OCI-M1 (cell line): ENCODE measurements around the gene CNNM1.

Experiments
- DNase-seq: peaks from one replicate; lab custom pipeline; 2025; lab: John Stamatoyannopoulos, UW

CNNM1 gene

DNA sequence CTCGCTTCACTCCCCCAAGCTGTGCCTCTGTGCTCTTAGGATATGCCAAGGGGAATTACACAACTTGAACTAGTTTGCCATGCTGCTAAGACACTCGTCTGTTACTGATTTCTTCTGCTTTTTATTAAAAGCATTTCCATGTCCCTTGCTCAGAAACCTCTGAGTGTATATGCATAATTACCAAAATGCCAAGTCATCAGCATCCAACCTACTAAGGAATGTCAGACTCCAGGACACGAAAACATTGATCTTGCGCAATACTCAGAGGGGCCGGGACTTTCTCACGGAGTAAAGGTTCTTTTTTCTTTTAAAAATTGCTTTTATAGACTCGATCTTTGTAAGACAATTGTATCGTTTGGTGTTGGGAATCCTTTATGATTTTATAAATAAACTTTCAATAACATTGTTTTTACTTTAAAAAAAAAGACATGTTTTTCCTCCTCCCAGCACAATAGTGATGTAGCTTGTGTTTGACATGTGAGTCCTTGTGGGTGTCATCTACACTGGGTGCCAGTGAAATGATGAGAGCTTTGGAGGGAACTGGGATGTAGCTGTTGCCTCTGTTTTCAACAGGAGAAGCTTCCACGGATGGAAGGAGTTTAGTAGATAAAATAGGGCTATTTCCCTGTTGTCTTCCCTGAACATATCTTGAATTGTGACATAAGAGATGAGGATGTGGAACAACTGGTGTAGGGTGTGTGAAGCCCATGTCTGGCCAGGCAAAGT lies 43.6 kb downstream of the CNNM1 start:
- DNase-seq: peak; percentile 37

DNA sequence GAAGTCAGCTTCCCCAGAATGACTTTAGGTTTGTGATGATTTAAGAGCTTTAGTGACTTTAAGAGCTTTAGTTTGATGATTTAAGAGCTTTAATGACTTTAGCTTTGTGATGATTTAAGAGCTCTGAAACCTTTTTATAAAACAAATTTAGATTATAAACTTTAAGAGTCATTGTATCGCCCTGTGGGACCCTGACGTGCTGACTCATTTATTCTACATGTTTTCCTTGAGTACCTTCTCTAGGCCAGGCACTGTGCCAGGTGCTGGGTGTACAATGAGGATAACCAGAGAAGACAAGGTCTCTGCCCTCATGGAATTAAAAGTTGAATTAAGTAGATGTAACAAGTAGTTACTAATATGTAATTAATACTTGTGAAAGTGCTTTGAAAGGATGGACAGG lies 45.4 kb downstream of the CNNM1 start:
- DNase-seq: no peak

DNA sequence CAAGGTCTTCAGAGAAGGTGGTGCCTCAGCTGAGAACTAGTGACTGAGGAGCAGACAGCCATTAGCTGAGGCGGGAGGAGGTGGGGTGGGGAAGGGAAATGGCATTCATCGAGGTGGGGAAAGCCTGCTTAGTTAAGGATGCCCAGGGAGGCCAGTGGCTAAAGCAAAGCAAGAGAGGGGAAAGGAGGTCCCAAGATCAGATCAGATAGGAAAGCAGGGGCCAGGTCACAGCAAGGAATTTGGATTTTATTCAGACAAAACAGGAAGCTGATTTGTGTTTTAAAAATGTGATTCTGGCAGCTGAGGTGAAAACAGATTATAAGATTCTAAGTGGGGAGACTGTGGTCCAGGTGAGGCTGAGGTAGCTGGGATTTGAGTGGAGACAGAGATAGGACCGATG lies 45.8 kb downstream of the CNNM1 start:
- DNase-seq: no peak

DNA sequence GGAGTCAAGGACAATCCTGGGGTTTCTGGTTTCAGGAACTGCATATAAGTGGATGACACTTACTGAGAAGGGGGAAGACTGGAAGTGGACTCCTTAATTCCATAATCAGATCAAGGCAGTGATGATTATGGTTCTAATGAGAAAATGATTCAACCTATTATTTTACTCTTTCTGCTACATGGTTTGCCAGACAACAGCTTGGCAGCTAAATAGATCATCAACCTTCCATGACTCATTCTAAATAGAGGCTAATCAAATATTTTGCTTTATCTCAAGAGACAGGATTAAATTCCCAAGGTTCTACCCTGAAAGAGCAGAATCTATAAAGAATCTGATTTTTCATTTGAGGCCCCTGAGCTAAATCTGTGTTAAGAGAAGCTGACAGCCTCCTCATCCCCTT lies 46.3 kb downstream of the CNNM1 start:
- no peak for DNase-seq

DNA sequence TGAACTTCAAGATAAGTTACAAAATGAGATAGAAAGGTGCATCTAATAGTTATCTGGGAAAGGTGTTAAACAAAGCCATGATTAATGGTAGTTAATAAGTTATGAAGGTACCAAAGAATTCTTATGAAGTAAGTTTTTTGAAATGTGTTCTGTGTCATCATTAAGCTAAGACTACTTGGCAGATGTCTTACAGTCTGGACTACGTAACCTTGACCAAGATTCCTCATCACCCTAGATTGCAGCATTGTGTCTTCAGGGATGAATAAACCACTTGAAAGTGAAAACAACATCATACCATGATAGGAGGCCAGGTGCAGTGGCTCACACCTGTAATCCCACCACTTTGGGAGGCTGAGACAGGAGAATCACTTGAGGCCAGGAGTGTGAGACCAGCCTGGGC lies 53.0 kb downstream of the CNNM1 start:
- DNase-seq: no peak

DNA sequence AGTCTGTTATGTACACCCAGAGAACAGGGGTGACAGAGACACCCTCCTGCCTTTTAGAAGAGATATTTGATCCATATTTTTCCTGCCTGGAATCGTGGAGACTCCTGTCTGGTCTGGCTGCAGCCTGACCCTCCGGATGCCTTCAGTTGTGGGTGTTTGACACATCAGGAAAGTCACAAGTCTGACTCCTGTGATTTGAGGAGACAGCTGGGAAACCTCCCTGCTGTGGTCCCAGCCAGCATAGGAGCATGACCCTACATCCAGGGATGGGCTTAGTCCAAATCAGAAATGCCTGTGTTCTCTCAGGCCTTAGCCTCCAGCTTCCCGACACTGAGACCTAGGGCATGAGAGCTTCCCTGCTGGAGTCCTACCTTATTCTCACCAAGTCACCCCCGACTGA lies 57.9 kb downstream of the CNNM1 start:
- no peak for DNase-seq

DNA sequence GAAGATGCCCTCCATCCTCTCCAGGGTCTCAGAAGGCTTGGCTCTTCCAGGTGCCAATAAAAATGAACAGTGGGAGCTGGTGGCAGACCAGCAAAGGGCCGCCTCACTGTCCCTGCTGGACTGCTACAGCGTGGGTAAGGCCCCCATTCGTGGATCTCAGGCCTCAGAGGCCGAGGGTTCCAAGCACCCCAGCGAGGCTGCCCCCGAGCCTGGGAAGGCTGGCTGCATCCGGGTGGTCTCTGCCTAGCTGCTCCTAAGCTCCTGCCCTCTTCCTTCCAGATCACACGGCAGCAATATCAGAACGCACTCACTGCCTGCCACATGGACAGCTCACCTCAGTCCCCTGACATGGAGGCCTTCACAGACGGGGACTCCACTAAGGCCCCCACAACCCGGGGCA lies 58.4 kb downstream of the CNNM1 start:
- DNase-seq: no peak

DNA sequence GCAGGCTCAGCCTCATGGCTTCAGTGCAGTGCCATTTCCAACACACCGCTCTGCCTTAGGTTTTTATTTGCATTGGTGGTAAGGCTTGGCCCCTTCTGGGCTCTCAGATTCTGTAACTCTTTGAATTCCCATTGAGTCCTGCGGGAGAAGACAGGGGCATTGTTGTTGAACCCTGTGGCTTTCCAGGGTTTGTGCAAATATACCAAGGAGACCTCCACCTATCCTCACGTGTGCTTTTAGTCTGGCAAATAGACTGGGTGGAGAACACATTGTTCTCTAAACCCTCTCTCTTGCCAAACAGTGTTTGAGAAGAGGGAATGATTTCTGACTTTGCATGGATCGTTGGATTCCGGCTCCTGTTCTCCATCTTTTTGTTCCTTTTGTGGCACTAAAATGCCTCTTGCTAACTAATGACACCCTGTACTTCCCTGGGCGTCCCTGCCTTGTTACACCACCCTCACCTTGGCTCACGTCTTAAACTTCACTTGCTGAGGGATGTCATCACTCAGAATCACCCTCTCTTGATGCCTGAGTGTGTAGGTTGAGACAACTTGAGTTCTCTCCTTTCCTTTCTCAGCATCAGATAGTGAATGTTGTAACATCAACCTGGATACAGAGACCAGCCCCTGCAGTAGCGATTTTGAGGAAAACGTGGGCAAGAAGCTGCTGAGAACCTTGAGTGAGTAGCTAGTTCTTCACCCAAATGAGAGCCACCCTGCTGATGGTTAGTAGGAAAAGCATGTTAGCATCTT lies 60.7 kb downstream of the CNNM1 start:
- DNase-seq: no peak

DNA sequence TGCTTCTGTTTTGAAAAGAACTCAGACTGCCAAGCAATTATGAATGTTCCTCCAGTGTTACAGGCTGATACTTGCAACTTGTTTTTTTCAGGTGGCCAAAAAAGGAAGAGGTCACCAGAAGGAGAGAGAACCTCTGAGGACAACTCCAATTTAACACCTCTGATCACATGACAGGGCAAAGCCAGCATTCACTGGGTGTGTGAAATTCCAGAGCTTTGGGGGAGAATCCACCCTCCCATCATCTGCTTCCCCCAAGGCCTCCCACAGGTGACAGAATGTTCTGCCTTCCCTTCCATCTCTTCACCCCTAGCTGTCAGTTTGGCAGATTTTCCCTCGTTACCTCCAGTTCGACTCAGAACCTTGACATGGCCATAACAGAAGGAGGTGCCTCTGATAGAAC lies 62.2 kb downstream of the CNNM1 start:
- no peak for DNase-seq

DNA sequence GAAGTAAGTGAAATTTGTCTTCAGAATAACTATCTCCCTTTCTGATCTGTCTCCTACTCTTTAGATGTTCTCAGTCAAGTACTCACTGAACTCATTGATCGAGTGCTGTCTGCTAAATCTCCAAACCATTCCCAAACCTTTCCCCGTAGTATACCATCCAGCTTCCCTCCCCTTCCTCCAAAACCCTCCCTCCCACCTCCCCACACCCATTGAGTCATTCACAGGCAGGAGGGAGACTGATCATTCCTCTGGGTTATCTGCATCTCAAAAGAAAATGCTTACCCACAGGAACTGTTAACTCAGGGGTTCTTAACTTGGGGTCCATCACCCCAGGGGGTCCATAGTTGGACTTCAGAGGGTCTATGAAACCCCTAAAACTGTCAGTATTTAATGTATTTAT lies 63.9 kb downstream of the CNNM1 start:
- no peak for DNase-seq

DNA sequence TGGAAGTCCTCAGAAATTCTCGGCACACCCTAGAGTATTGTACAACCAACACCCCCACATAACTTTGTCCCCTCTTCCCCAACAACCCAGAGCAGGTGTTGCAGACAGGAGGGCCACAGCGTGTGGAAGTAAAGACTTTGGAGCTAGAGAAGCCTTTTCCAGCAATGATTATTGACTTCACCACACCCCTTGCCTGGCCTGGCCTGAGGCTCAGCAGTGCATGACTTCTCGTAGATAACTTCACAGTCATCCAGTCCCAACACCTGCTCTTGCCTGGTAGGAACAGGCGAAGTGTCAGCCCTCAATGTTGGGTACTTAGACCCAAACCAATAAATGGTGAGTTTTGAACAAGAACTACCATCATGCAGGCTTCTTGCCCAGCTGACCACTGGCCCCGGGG lies 64.5 kb downstream of the CNNM1 start:
- no peak for DNase-seq

DNA sequence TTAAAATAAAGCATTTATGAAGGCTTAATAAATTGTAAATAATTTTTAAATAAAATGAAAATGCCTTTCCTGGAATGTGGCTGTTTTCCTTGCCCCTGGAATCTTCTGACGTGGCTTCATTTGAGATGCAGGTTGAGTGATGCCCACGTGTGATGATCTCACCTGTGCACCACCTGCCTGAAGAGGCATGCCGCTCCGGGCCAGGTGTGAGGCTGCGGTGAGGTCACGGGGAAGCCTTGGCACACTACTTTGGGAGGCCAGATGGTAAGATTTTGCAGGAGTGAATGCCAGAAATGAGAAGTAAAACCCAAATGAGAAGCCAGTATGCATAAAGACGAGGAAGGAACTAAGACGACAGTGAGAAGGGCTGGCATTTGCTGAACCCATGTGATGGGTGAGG lies 65.1 kb downstream of the CNNM1 start:
- no peak for DNase-seq

DNA sequence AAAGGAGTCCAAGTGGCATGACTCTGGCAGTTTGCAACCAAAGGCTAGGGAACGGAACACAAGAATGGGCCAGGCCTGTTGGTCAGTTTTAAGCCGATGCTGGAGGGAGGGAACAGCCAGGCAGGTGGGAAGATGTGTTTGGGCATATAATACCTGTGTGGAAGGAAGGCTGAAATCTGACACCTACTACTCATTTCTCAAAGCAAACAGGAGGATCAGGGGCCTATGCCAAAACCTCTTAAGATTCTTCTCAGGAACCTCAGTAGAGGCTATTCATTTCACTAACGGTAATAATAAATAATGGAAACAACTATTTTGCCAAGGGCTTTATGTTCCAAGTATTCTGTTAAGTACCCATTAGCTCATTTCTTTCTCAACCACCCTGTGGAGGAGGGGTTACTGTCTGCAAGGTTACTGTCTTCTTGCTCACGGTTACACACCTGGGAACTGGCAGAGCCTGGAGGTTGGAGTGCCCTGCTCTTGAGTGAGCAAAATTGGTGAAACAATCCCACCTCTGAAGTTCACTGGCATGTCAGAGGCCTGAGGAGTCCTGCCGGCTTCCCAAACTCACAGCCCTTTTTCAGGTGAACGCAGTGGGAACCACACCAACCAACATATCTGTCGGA lies 65.7 kb downstream of the CNNM1 start:
- no peak for DNase-seq

DNA sequence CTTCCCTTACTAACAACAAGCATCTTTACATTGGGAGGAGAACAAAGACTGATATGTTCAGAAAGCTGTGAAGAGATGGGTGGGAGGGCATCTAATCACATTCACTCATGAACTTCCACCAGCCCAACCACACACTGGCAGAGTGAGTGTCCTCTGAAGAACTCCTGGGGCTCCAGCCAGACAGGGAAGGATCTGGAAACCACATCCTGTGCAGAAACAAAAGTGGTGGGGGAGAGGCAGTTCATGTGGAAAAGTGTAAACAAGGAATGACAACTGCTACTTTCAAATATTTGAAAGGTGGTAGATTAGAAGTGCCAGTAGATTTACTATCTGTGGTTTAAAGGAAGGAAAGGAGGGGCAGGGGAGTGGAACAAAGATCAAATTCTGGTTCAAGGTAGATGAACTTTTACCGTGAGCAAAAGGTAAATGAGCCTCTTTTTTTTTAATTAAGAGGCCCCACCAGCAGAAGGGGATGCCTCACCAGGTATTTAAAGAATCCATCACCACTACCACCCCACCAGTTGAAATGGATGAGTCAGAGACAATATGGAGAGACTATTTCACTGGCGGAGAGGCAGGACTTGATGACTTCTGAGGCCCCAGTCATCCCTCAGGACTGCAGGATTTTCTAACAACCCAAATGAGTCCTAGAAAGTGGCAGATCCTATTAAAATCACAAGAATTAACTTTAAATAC lies 66.7 kb downstream of the CNNM1 start:
- DNase-seq: peak; percentile 30

DNA sequence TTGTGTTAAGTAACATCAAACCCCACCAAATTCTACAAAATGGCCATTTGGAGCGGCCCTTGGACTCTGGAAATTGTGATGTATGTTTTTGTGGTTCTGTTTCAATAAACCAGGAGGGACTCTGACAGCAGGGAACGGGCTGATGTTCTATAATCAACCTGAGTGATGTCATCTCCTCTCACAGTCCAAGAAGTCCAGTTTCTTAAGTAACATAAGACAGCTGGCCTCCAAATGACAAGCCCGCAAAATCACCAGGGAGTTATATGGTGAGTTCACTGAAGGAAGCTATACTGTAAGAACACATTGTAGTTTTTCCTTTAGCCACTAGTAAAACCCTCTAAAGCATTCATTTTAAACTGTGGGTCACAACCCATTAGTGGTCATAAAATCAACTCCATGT lies 67.3 kb downstream of the CNNM1 start:
- no peak for DNase-seq

DNA sequence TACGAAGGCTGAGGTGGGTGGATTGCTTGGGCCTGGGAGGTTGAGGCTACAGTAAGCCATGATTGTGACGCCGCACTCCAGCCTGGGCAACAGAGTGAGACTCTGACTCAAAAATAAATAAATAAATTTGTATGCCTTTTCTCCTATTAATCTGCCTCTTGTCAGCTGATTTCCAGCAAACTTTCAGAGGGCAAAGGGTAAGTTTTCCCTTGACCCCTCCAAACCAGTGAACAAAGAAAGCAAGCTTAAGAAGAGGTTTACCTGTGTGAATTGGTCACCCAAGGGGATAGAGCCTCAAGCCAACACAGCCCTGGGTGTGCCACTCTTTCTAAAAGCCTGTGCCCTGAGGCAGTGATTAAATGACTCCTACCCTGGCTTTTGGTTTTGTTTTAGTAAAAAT lies 70.5 kb downstream of the CNNM1 start:
- no peak for DNase-seq

DNA sequence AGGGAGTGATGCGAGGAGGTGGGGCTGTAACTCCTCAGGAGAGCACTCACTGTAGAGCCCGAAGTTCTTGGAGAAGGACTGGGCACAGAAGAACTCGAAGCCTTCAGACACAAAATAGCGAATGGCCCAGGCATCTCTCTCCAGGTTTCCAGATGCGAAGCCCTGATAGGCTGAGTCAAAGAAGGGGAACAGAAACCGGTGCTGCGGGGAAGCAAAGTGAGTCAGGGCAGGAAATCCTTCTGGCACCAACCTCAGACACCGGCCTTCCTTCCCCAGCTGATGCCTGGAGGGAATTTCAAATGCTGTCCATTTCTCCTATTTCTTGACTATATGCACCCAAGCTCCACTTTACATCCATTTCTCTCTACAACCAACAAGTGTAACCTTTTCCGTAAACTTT lies 74.5 kb downstream of the CNNM1 start:
- DNase-seq: no peak

DNA sequence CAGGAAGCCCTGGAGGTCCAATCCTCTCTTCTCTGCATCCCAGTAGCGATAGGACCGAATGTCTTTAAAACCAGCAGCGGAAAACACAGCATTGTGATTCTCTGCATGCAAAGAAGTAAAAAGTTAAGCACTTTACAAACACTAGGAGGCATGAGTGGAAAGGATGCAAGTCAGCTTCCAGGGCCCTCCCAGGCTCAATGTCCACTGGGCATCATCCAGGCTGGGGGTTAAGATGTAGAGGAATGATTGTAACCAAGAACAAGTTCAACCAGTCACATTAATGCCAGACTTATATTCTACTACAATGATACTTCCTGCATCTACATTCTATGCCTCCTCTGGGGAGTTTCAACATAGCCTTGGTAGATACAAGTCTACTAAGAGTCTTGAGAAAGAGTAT lies 77.0 kb downstream of the CNNM1 start:
- no peak for DNase-seq

DNA sequence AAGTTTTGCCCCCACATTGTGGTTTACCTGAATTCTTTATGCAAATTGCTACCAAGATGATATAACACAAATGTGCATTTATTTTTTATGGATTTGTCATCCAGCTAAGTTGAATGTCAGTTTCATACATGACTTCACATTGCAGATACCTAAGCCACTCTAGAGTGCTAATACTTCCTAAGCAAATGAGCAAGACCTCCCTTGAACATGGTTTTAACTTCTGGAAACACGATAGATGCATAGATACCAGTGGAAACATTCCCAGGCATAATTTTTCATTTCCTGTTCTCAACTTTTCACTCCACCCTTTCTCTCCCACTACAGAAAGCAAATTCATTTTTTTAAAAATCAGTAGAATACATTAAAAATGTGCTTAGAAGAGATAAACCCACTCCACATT lies 81.0 kb downstream of the CNNM1 start:
- DNase-seq: no peak

DNA sequence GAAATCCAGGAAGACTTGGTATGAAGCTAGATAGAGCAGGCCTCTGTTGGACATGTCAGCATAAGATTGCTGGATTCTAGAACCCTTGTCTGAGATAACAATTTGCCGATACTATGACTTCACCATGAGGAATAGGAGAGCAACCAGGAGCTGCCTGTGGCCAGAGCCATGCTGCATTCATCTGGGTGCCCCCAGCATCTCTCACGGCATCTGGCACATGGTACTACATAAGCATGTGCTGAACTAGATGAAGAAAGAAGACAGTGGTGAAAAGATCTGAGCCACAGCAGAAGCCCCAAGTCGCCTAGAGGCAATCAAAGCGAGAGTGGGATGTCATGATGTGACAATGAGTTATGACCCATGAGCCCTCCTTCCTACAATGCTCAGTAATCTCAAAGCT lies 81.7 kb downstream of the CNNM1 start:
- DNase-seq: no peak

DNA sequence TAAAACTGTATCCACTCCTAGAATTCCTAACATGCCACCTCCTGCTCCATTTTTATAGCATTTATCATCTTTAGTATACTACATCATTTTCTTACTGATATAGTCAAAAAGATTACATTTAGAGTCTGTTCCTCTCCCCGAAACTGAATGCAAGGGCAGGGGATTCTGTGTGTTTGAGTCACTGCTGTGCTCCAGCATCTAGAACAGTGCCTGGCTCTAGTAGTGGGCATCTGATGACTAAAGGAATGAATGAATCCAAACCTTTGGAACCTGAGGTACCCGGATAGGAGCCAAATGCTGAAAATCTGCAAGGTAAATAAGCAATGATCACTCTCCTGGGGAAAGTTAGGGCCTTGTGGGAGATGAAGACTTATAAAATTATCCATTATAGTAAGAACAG lies 82.4 kb downstream of the CNNM1 start:
- DNase-seq: no peak

DNA sequence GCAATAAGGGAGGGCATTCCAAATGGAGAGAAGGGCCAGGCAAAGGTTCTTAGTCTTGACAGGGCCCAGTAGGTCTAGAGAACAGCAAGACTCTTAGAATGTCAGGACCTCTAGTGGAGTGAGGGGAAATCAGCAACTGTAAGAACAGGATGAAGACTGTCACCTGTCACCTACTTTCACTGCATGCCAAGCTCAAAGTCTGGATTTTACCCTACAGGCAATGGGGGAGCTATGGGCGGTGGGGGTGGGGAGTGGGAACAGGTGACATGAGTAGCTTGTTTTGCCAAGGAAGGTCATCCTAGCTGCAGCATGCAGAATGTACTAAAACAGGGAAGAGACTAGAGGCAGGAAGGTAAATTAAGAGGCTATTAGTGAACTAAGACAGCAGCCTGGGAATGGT lies 82.9 kb downstream of the CNNM1 start:
- DNase-seq: no peak
